ENCODE measurements around the gene KCNH4. TPM values are rescaled to one million over a fixed set of nuclear protein-coding genes. Genes with fewer than 3 reads are reported as not detected.

KCNH4 gene
- total RNA-seq, 1 donor from 2014 or later: not detected

- H3K27me3 ChIP-seq: no peaks in the 10 kb centered on the region
- no peaks in the 10 kb centered on the region for H4K20me1 ChIP-seq (ENCODE audit: low read depth)
- no peaks in the 10 kb centered on the region for H3K79me2 ChIP-seq (ENCODE audit: low read depth)
- no peak overlapping the region for H3K9ac ChIP-seq
- no peaks in the 10 kb centered on the region for H3K4me1 ChIP-seq
- no peak overlapping the region for H2AFZ ChIP-seq (replicated peaks)
- H3K4me2 ChIP-seq: no peak overlapping the region
- Mint-ChIP-seq H3K9me3 (no peaks in the 10 kb centered on the region), H3K27ac (no peak overlapping the region), H3K4me3 (no peak overlapping the region), H3K36me3 (no peaks in the 10 kb centered on the region), H3K4me1 (no peaks in the 10 kb centered on the region), H3K27me3 (ENCODE audit: insufficient read depth, low read depth) (peaks cover 18% of the 10 kb centered on the region)
- H3K27ac ChIP-seq: no peak overlapping the region
- H3K4me3 ChIP-seq: no peak overlapping the region
- TF ChIP-seq EZH2phosphoT487 (IDR thresholded peaks at IDR 0.05) (no peak), EZH2 (IDR thresholded peaks at IDR 0.05) (no peak), CTCF (IDR thresholded peaks at IDR 0.05) (no peak)
- no peaks in the 10 kb centered on the region for H3K9me3 ChIP-seq (ENCODE audit: low read depth)
- H3K36me3 ChIP-seq: no peaks in the 10 kb centered on the region
- no peak for DNase-seq (ENCODE audit: low spot score)
- H3F3A ChIP-seq (ENCODE audit: low read depth): no peaks in the 10 kb centered on the region
Observed at GRCh38 chr17:42169351-42169750, 11.6 kb downstream of the KCNH4 start.

- Histone ChIP-seq H3F3A (ENCODE audit: low read depth) (no peaks in the 10 kb centered on the region), H3K4me1 (no peaks in the 10 kb centered on the region), H3K27ac (no peak overlapping the region), H2AFZ (replicated peaks) (no peak overlapping the region), H3K36me3 (no peaks in the 10 kb centered on the region), H3K79me2 (ENCODE audit: low read depth) (no peaks in the 10 kb centered on the region), H3K4me2 (no peak overlapping the region), H3K4me3 (no peak overlapping the region), H4K20me1 (ENCODE audit: low read depth) (no peaks in the 10 kb centered on the region), H3K27me3 (no peaks in the 10 kb centered on the region), H3K9ac (no peak overlapping the region), H3K9me3 (ENCODE audit: low read depth) (no peaks in the 10 kb centered on the region)
- Mint-ChIP-seq H3K4me3 (no peak overlapping the region), H3K4me1 (no peaks in the 10 kb centered on the region), H3K36me3 (no peaks in the 10 kb centered on the region), H3K27ac (no peak overlapping the region), H3K9me3 (no peaks in the 10 kb centered on the region), H3K27me3 (ENCODE audit: insufficient read depth, low read depth) (peaks cover 13% of the 10 kb centered on the region)
- no peak for TF ChIP-seq EZH2 (IDR thresholded peaks at IDR 0.05)
- TF ChIP-seq EZH2phosphoT487 (IDR thresholded peaks at IDR 0.05): no peak
- no peak for TF ChIP-seq CTCF (IDR thresholded peaks at IDR 0.05)
- no peak for DNase-seq (ENCODE audit: low spot score)
Observed at GRCh38 chr17:42167807-42168206, 13.1 kb downstream of the KCNH4 start.

- no peak overlapping the region for H3K4me2 ChIP-seq
- no peaks in the 10 kb centered on the region for H3K79me2 ChIP-seq (ENCODE audit: low read depth)
- H3K9ac ChIP-seq: no peak overlapping the region
- Mint-ChIP-seq H3K4me3 (no peak overlapping the region), H3K4me1 (peaks cover 3% of the 10 kb centered on the region), H3K27me3 (ENCODE audit: insufficient read depth, low read depth) (peaks cover 13% of the 10 kb centered on the region), H3K36me3 (no peaks in the 10 kb centered on the region), H3K27ac (no peak overlapping the region), H3K9me3 (no peaks in the 10 kb centered on the region)
- TF ChIP-seq CTCF (IDR thresholded peaks at IDR 0.05) (no peak), EZH2phosphoT487 (IDR thresholded peaks at IDR 0.05) (no peak), EZH2 (IDR thresholded peaks at IDR 0.05) (no peak)
- H4K20me1 ChIP-seq (ENCODE audit: low read depth): no peaks in the 10 kb centered on the region
- H3K4me1 ChIP-seq: no peaks in the 10 kb centered on the region
- H3K9me3 ChIP-seq (ENCODE audit: low read depth): no peaks in the 10 kb centered on the region
- H3K27ac ChIP-seq: no peak overlapping the region
- H3F3A ChIP-seq (ENCODE audit: low read depth): no peaks in the 10 kb centered on the region
- H3K27me3 ChIP-seq: no peaks in the 10 kb centered on the region
- H3K36me3 ChIP-seq: no peaks in the 10 kb centered on the region
- DNase-seq (ENCODE audit: low spot score): no peak
- no peak overlapping the region for H3K4me3 ChIP-seq
- H2AFZ ChIP-seq (replicated peaks): no peak overlapping the region
Observed at GRCh38 chr17:42166196-42166763, 14.7 kb downstream of the KCNH4 start.
